ENCODE results near the gene SLC35E2B. TPM values are rescaled to one million over a fixed set of nuclear protein-coding genes. Genes with fewer than 3 reads are reported as not detected.
"Not testable (repeated sequence)": the region's sequence is repeated elsewhere in the genome, so short reads cannot be mapped to it uniquely, and the experiment has no call there.

The SLC35E2B gene
- total and polyA plus RNA-seq, 11 donors, result 12.2 to 29.2 (median 20.1) TPM

- no peak for DNase-seq
- TF ChIP-seq CTCF (IDR thresholded peaks at IDR 0.05) (no peak), POLR2A (IDR thresholded peaks at IDR 0.05) (no peak)
- peak in 1 of 4 donors; percentile 25 for ATAC-seq
- Histone ChIP-seq H3K27ac (no peak overlapping the region), H3K27me3 (no peaks in the 10 kb centered on the region), H3K4me1 (peaks cover 0 to 8% (median 0%) of the 10 kb centered on the region in 12 donors), H3K9me3 (no peaks in the 10 kb centered on the region), H3K36me3 (peaks cover 0 to 68% (median 56%) of the 10 kb centered on the region in 9 donors), H3K4me3 (no peak overlapping the region)
- intact Hi-C loops (cut with DNase I), result no loop called here
- WGBS, 4 donors, result 95 to 98% (median 96%) methylated on average over 15 of the region's 15 CpGs
These were observed 26.1 kb downstream of the SLC35E2B start for GRCh38 chr1:1666526-1666925.

- H3K27ac ChIP-seq, result no peak overlapping the region
- intact Hi-C loops (cut with DNase I), result loop anchor here in 1 of 10 donors (1.0 kb wide), 1 partner anchor 63 kb away; no protein-coding TSS in a partner anchor
- DNase-seq (no peak), ATAC-seq (peak in 1 of 4 donors; percentile 19)
- no peaks in the 10 kb centered on the region for H3K9me3 ChIP-seq
- WGBS, 4 donors, result 81 to 87% (median 83%) methylated on average over 17 to 25 of the region's 25 CpGs
- H3K4me1 ChIP-seq, result peaks cover 0 to 6% (median 0%) of the 10 kb centered on the region in 12 donors
- H3K36me3 ChIP-seq, result peaks cover 0 to 61% (median 49%) of the 10 kb centered on the region in 9 donors
- H3K4me3 ChIP-seq, result no peak overlapping the region
- no peak for TF ChIP-seq POLR2A (IDR thresholded peaks at IDR 0.05)
- TF ChIP-seq CTCF (IDR thresholded peaks at IDR 0.05), result peak; percentile 19 to 51 (median 38)
- H3K27me3 ChIP-seq, result no peaks in the 10 kb centered on the region
These were observed 26.8 kb downstream of the SLC35E2B start for GRCh38 chr1:1665815-1666251.

GRCh38 chr1:1664941-1665814 is 27.4 kb downstream of the SLC35E2B start:
- 90 to 93% (median 91%) methylated on average over 19 to 27 of the region's 27 CpGs for WGBS, 4 donors
- Histone ChIP-seq H3K4me3 (no peak overlapping the region), H3K4me1 (peaks cover 0 to 6% (median 0%) of the 10 kb centered on the region in 12 donors), H3K27me3 (no peaks in the 10 kb centered on the region), H3K36me3 (peaks cover 0 to 54% (median 45%) of the 10 kb centered on the region in 9 donors), H3K27ac (no peak overlapping the region), H3K9me3 (no peaks in the 10 kb centered on the region)
- peak in 1 of 4 donors; percentile 15 for ATAC-seq
- intact Hi-C loops (cut with DNase I), result loop anchor here in 1 of 10 donors (1.0 kb wide), 1 partner anchor 64 kb away; no protein-coding TSS in a partner anchor
- no peak for DNase-seq
- TF ChIP-seq CTCF (IDR thresholded peaks at IDR 0.05), result no peak
- no peak for TF ChIP-seq POLR2A (IDR thresholded peaks at IDR 0.05)

GRCh38 chr1:1664318-1664717 is 28.3 kb downstream of the SLC35E2B start:
- H3K27me3 ChIP-seq; H3K9me3 ChIP-seq; H3K4me1 ChIP-seq; intact Hi-C loops (cut with DNase I); H3K27ac ChIP-seq; DNase-seq; H3K4me3 ChIP-seq; ATAC-seq: not testable (repeated sequence)
- 59 to 86% (median 82%) methylated on average over 3 to 7 of the region's 11 CpGs for WGBS, 4 donors
- peaks cover 0 to 47% (median 39%) of the 10 kb centered on the region in 9 donors for H3K36me3 ChIP-seq

GRCh38 chr1:1662830-1663560 is 29.6 kb downstream of the SLC35E2B start:
- DNase-seq; H3K9me3 ChIP-seq; H3K4me3 ChIP-seq; H3K4me1 ChIP-seq; ATAC-seq; H3K27me3 ChIP-seq; intact Hi-C loops (cut with DNase I): not testable (repeated sequence)
- WGBS, 4 donors, result 77 to 81% (median 78%) methylated on average over 14 to 15 of the region's 15 CpGs
- Histone ChIP-seq H3K27ac (peak overlapping the region in 1 of 12 donors; percentile 44), H3K36me3 (peaks cover 0 to 37% (median 29%) of the 10 kb centered on the region in 9 donors)

- H3K4me1 ChIP-seq; ATAC-seq; DNase-seq; H3K27me3 ChIP-seq; H3K9me3 ChIP-seq; intact Hi-C loops (cut with DNase I); H3K4me3 ChIP-seq: not testable (repeated sequence)
- H3K36me3 ChIP-seq, result peaks cover 0 to 32% (median 23%) of the 10 kb centered on the region in 9 donors
- 85 to 90% (median 89%) methylated on average over 8 to 9 of the region's 9 CpGs for whole genome bisulfite sequencing, 4 donors
- H3K27ac ChIP-seq, result peak overlapping the region in 1 of 12 donors; percentile 44
These were observed 30.2 kb downstream of the SLC35E2B start for GRCh38 chr1:1662392-1662791.

All from heart left ventricle (tissue), 16 donors.